Measurements from ENCODE around the gene MYO7A. TPM values are rescaled to one million over a fixed set of nuclear protein-coding genes. Genes with fewer than 3 reads are reported as not detected.

Gene MYO7A
- total and polyA plus RNA-seq, 2 donors (not counting 3 experiments of a cell fraction or from before 2014, with no cell fraction given), result 1.3 to 3.6 TPM

DNA sequence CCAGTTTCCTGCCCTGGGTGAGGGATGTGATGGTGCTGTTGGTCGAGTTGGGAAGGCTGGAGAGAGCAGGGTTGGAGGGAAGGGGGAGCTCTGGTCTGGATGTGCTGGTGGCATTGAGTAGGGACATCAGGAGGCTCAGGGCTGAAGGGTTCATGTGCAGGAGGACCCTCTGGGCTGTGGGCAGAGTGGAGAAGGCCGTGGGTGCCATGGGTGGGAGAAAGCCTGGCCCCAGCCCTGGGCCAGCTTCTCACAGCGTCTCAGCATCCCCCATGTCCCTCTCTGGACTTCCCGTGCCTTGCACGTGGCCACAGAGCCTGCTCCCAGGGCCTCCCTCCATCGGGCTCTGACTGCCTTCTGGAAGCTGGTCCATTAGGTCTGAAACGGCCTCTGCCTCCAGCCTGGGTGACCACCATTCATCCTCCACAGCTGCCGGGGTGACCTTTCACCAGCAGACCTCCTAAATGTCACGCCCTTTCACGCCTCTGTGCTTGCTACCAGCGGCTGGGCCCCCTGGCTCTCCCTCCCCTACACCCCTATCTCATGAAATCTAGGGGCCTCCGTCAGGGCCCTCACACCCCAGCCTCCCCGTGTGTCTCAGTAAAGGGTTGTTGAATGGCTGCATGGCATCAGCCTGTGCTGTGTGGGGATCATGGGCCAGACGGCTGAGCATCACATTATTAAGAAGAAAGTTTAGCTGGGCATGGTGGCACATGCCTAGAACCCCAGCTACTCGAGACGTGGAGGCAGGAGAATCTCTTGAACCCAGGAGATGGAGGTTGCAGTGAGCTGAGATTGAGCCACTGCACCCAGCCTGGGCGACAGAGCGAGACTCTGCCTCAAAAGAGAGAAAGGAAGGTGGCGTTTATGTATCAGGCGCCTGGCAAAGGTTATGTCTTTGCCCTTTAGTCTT, 25.5 kb downstream of the MYO7A start:
- no peak overlapping the region for H3K27ac ChIP-seq (ENCODE audit: insufficient read depth, low read depth, low read length)
- no peaks in the 10 kb centered on the region for H3K9me3 ChIP-seq (replicated peaks; ENCODE audit: control insufficient read depth, insufficient read depth, low read length)
- no peaks in the 10 kb centered on the region for H3K79me2 ChIP-seq (ENCODE audit: control insufficient read depth, insufficient read depth, low read length)
- H3K27me3 ChIP-seq (ENCODE audit: control insufficient read depth in 2 of 2, insufficient read depth in 2 of 2, low read length in 2 of 2), result peaks cover 0 to 2% of the 10 kb centered on the region in 2 experiments
- ChIA-PET CTCF (interaction anchor here (1.0 to 2.1 kb wide), 2 partner anchors 14 to 27 kb away, joined by 4 to 9 read pairs; no protein-coding TSS in a partner anchor), POLR2A (no interaction called here)
- H3K9ac ChIP-seq (replicated peaks; ENCODE audit: extremely low read depth, insufficient read depth, low read length), result no peak overlapping the region
- H3K4me2 ChIP-seq (ENCODE audit: insufficient read depth, low read length), result no peak overlapping the region
- dilution Hi-C loops (cut with MboI; ENCODE audit: extremely low pct_ligation_motif_present, low sequenced_read_pairs) (no loop called here), intact Hi-C loops (cut with micrococcal nuclease) (no loop called here)
- no peaks in the 10 kb centered on the region for H3K4me1 ChIP-seq (ENCODE audit: control insufficient read depth, extremely low read depth, insufficient read depth, low read length)
- no peaks in the 10 kb centered on the region for H3K36me3 ChIP-seq (ENCODE audit: control insufficient read depth in 2 of 2, extremely low read depth in 1 of 2, insufficient read depth in 2 of 2, low read length in 2 of 2)
- H2AFZ ChIP-seq (ENCODE audit: low read depth, low read length), result no peak overlapping the region
- no peaks in the 10 kb centered on the region for H3K9me1 ChIP-seq (replicated peaks; ENCODE audit: control insufficient read depth, extremely low read depth, insufficient read depth, low read length)
- no peak for DNase-seq (ENCODE audit: low read depth, low spot score)
- no peak overlapping the region for H3K4me3 ChIP-seq (replicated peaks in 1 of 3; ENCODE audit: insufficient read depth in 1 of 3, low read depth in 1 of 3, low read length in 3 of 3)
- H4K20me1 ChIP-seq (replicated peaks; ENCODE audit: control insufficient read depth, extremely low read depth, insufficient read depth, low read length), result no peaks in the 10 kb centered on the region
- FAIRE-seq, result no peak
- BruUV-seq (replicated peaks), result no TSS peak
- TF ChIP-seq POLR2A (IDR thresholded peaks at IDR 0.05; ENCODE audit: low read depth, low read length) (no peak), EZH2 (IDR thresholded peaks at IDR 0.05; ENCODE audit: borderline replicate concordance, low read depth, low read length, severe bottlenecking) (no peak), JUN (IDR thresholded peaks at IDR 0.05; ENCODE audit: borderline replicate concordance, insufficient read depth, insufficient read length, low read depth) (no peak), CTCF (IDR thresholded peaks at IDR 0.05; ENCODE audit: extremely low read depth in 1 of 2, insufficient read depth in 1 of 2, low read depth in 1 of 2, low read length in 2 of 2) (no peak), POLR2AphosphoS5 (IDR thresholded peaks at IDR 0.05; ENCODE audit: insufficient read depth, low read depth, low read length) (no peak), MYC (IDR thresholded peaks at IDR 0.05; ENCODE audit: low read depth, low read length) (no peak), GATA2 (IDR thresholded peaks at IDR 0.05; ENCODE audit: insufficient read depth, insufficient read length, low read depth, low read length) (no peak), FOS (IDR thresholded peaks at IDR 0.05; ENCODE audit: borderline replicate concordance, insufficient read depth, low read length) (no peak)
- TF ChIP-seq, protein P1, sequence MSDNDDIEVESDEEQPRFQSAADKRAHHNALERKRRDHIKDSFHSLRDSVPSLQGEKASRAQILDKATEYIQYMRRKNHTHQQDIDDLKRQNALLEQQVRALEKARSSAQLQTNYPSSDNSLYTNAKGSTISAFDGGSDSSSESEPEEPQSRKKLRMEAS (IDR thresholded peaks at IDR 0.05; ENCODE audit: insufficient read depth, insufficient read length), result no peak

All from endothelial cell of umbilical vein (primary cell).